ENCODE results near the gene EMC6.

Gene EMC6

DNA sequence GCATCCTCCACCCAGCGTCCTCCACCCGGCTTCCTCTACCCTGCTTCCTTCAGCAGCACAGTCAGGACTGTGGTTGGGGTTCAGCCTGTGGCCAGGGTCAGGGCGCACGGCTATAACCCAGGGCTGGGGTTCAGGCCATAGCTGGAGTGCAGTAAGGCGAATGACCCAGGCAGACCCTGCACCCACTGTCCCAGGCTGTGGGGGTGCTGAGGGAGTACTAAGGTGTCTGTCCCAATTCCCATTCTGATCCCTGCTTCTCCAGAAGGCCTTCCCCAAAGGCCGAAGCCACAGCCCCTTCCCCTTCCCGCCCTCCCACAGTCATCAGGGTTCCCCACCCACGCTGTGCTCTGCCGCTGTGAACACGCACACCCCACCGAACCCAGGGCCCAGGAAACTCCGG is 12.4 kb downstream of the EMC6 start:
- DNase-seq (ENCODE audit: low read depth): no peak
- no peak overlapping the region for H3K4me3 ChIP-seq (ENCODE audit: low read length)
- TF ChIP-seq, protein P1, sequence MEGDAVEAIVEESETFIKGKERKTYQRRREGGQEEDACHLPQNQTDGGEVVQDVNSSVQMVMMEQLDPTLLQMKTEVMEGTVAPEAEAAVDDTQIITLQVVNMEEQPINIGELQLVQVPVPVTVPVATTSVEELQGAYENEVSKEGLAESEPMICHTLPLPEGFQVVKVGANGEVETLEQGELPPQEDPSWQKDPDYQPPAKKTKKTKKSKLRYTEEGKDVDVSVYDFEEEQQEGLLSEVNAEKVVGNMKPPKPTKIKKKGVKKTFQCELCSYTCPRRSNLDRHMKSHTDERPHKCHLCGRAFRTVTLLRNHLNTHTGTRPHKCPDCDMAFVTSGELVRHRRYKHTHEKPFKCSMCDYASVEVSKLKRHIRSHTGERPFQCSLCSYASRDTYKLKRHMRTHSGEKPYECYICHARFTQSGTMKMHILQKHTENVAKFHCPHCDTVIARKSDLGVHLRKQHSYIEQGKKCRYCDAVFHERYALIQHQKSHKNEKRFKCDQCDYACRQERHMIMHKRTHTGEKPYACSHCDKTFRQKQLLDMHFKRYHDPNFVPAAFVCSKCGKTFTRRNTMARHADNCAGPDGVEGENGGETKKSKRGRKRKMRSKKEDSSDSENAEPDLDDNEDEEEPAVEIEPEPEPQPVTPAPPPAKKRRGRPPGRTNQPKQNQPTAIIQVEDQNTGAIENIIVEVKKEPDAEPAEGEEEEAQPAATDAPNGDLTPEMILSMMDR (conservative IDR thresholded peaks at IDR 0.05; ENCODE audit: low read length): no peak

DNA sequence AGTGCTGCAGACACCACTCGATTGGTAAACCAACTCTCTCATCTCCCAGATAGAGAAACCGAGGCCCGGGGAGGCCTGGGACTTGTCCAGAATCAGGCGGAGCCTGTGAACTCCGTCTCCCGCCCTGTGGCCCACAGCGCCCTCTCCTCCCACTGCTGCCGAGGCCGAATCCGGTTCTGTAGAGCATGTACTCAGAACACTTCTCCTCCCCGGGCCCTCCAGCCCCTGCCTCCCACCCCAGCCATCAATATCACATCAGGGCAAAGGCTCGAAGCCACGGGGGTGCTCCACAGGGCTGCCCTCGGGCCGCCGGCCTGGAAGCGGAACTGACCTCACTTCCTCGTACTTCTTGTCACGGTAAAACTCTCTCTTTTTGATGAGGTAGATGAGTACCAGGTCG is 13.0 kb downstream of the EMC6 start:
- TF ChIP-seq, protein P1 (conservative IDR thresholded peaks at IDR 0.05; ENCODE audit: low read length): no peak
- no peak for DNase-seq (ENCODE audit: low read depth)

DNA sequence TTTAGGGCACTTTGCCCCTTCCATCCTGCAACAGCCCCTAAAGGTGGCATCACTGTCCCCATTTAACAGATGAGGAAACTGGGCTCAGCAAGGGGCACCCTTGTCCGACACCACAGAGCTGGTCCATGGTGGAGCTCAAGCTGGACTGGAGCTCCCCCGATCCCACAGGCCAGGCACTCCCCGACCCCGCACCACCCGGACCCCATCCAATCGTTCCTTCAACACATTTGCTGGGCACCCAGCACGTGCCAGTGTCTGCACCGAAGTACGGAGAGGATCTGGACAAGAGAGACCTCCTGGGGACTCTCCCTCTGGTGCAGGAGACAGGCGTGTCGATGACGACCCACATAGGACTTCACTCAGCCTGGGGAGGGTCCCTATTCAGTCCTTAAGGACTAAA is 13.4 kb downstream of the EMC6 start:
- TF ChIP-seq, protein P1 (conservative IDR thresholded peaks at IDR 0.05; ENCODE audit: low read length): no peak
- no peak overlapping the region for H3K4me3 ChIP-seq (ENCODE audit: low read length)
- no peak for DNase-seq (ENCODE audit: low read depth)

More for the DNA sequence above, 13.0 kb downstream of the EMC6 start:
- H3K4me3 ChIP-seq (ENCODE audit: low read length): no peak overlapping the region

DNA sequence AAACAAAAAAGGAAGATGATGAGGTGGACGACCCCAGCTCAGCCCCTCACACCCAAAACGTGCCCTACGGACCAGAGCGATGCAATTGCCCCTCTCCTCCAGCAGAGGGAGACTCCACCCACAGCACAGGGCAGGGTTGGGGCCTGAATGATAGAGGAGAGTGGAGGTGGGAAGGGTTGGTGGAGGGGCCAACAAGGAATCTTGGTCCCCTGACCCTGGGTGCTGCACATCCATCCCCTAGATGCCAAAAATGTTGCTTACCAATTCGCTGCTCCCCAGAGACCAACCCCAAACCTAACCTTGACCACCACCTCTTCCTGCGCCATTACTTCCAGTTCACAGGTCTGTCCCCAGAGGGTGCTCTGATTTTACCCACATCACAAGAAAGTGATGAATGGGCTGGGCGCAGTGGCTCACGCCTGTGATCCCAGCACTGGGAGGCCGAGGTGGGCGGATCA is 14.5 kb downstream of the EMC6 start:
- TF ChIP-seq, protein P1 (conservative IDR thresholded peaks at IDR 0.05; ENCODE audit: low read length): peak; percentile 92
- no peak overlapping the region for H3K4me3 ChIP-seq (ENCODE audit: low read length)
- no peak for DNase-seq (ENCODE audit: low read depth)

DNA sequence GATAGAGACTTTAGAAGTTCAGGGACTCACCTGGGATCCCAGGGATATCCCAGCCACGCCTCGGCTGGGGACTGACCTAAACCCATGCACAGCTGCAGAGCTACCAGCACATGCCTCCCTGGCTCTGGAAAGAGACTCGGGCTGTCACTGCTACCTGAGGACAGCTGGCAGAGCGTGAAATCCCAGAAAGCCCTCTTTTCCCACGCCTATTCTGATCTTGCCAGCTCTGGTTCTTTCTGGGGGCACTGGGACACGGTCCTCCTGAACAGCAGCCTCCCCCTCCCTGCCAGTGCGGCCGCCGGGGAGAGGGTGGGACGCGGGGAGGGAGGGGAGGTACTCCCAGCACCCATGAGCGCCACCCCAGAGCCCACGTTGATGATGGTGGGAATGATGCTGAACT is 16.6 kb downstream of the EMC6 start:
- TF ChIP-seq, protein P1 (conservative IDR thresholded peaks at IDR 0.05; ENCODE audit: low read length): no peak
- H3K4me3 ChIP-seq (ENCODE audit: low read length): no peak overlapping the region
- no peak for DNase-seq (ENCODE audit: low read depth)

DNA sequence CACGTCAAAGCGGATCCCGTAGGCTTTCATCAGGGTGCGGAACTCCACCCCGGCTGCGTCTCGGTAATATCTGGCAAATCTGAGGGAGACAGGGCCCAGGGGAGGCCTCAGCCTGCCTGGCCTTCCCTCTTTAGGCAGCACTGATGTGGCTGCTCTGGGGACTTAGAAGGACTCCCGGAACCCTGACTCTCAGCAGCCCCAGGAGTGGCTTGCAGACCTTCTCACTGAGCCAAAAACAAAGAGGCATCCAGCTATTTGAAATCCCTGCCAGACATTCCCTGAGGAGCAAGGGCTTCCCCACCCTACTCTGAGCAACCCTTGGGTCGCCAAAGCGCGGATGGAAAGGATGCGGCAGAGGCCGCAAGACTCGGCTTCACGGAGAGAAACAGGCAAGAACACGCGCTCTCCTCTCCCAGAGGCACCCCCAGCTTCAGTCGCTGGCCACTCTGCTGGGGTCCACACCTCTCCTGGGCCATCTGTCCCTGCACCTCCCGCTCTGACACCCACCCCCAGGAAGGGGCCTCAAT is 19.5 kb downstream of the EMC6 start:
- H3K4me3 ChIP-seq (ENCODE audit: low read length): no peak overlapping the region
- TF ChIP-seq, protein P1 (conservative IDR thresholded peaks at IDR 0.05; ENCODE audit: low read length): no peak
- DNase-seq (ENCODE audit: low read depth): no peak

DNA sequence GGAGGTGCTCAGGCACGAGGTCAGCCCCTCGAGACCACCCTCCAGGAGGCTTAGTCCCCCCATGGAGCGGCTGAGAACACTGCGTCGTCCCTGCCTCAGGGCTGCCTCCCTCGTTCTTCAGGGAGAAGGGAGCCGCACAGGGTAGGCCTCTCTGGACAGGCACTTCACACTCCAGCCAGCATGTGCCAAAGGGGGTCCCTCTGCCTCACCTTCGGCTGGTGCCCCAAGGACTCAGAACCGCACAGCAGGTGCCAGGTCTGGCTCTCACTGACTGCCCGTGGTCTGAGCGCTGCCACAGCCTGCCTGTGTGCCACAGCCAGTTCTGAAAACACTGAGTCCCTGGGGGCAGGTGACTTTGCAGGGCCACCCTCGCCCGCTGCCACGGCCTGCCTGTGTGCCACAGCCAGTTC is 20.2 kb downstream of the EMC6 start:
- TF ChIP-seq, protein P1 (conservative IDR thresholded peaks at IDR 0.05; ENCODE audit: low read length): no peak
- no peak overlapping the region for H3K4me3 ChIP-seq (ENCODE audit: low read length)
- no peak for DNase-seq (ENCODE audit: low read depth)
